Measurements from ENCODE around the gene MAMDC4. TPM values are rescaled to one million over a fixed set of nuclear protein-coding genes. Genes with fewer than 3 reads are reported as not detected.
"Not testable (repeated sequence)": the region's sequence is repeated elsewhere in the genome, so short reads cannot be mapped to it uniquely, and the experiment has no call there.

The MAMDC4 gene
- total RNA-seq, 2 donors from 2014 or later: 18.6 to 27.4 TPM

GRCh38 chr9:136857581-136858412 is 5.7 kb downstream of the MAMDC4 start:
- Mint-ChIP-seq H3K36me3 (ENCODE audit: low read depth) (peaks cover 22% of the 10 kb centered on the region), H3K4me1 (no peaks in the 10 kb centered on the region), H3K27ac (no peak overlapping the region), H3K27me3 (no peaks in the 10 kb centered on the region), H3K9me3 (no peaks in the 10 kb centered on the region), H3K4me3 (no peak overlapping the region)
- no peak for ATAC-seq (replicated peaks)

- H3K36me3 Mint-ChIP-seq (ENCODE audit: low read depth): peaks cover 28% of the 10 kb centered on the region
- H3K4me1 Mint-ChIP-seq: no peaks in the 10 kb centered on the region
- H3K27me3 Mint-ChIP-seq: no peaks in the 10 kb centered on the region
- H3K9me3 Mint-ChIP-seq: no peaks in the 10 kb centered on the region
- H3K4me3 Mint-ChIP-seq: no peak overlapping the region
- no peak for ATAC-seq (replicated peaks)
- no peak overlapping the region for H3K27ac Mint-ChIP-seq
Observed at GRCh38 chr9:136858452-136858843, 6.3 kb downstream of the MAMDC4 start.

- peaks cover 35% of the 10 kb centered on the region for H3K36me3 Mint-ChIP-seq (ENCODE audit: low read depth)
Observed at GRCh38 chr9:136858844-136859757, 7.0 kb downstream of the MAMDC4 start.

GRCh38 chr9:136860529-136860928 is 8.4 kb downstream of the MAMDC4 start:
- H3K9me3 Mint-ChIP-seq: no peaks in the 10 kb centered on the region
- no peak overlapping the region for H3K27ac Mint-ChIP-seq
- H3K27me3 Mint-ChIP-seq: no peaks in the 10 kb centered on the region

More at GRCh38 chr9:136858844-136859757, 7.0 kb downstream of the MAMDC4 start:
- Mint-ChIP-seq H3K4me3 (no peak overlapping the region), H3K4me1 (no peaks in the 10 kb centered on the region), H3K27ac (no peak overlapping the region), H3K9me3 (no peaks in the 10 kb centered on the region), H3K27me3 (no peaks in the 10 kb centered on the region)
- peak; percentile 8 for ATAC-seq (replicated peaks)

GRCh38 chr9:136860933-136861873 is 9.1 kb downstream of the MAMDC4 start:
- H3K9me3 Mint-ChIP-seq: no peaks in the 10 kb centered on the region
- no peaks in the 10 kb centered on the region for H3K27me3 Mint-ChIP-seq
- no peak overlapping the region for H3K27ac Mint-ChIP-seq
- peaks cover 47% of the 10 kb centered on the region for H3K36me3 Mint-ChIP-seq (ENCODE audit: low read depth)
- no peaks in the 10 kb centered on the region for H3K4me1 Mint-ChIP-seq
- H3K4me3 Mint-ChIP-seq: no peak overlapping the region
- no peak for ATAC-seq (replicated peaks)

More at GRCh38 chr9:136860529-136860928, 8.4 kb downstream of the MAMDC4 start:
- no peak for ATAC-seq (replicated peaks)
- no peaks in the 10 kb centered on the region for H3K4me1 Mint-ChIP-seq
- H3K36me3 Mint-ChIP-seq (ENCODE audit: low read depth): peaks cover 47% of the 10 kb centered on the region
- H3K4me3 Mint-ChIP-seq: no peak overlapping the region

GRCh38 chr9:136861874-136862457 is 9.8 kb downstream of the MAMDC4 start:
- Mint-ChIP-seq H3K36me3 (ENCODE audit: low read depth) (peaks cover 47% of the 10 kb centered on the region), H3K27me3 (no peaks in the 10 kb centered on the region), H3K4me1 (no peaks in the 10 kb centered on the region), H3K4me3 (no peak overlapping the region), H3K9me3 (no peaks in the 10 kb centered on the region), H3K27ac (peak overlapping the region; percentile 38)
- no peak for ATAC-seq (replicated peaks)

- no peak overlapping the region for H3K27ac Mint-ChIP-seq
Observed at GRCh38 chr9:136862849-136863622, 10.9 kb downstream of the MAMDC4 start.

GRCh38 chr9:136863623-136864273 is 11.6 kb downstream of the MAMDC4 start:
- no peaks in the 10 kb centered on the region for H3K4me1 Mint-ChIP-seq
- H3K36me3 Mint-ChIP-seq (ENCODE audit: low read depth): peaks cover 47% of the 10 kb centered on the region
- no peak overlapping the region for H3K4me3 Mint-ChIP-seq
- H3K9me3 Mint-ChIP-seq: no peaks in the 10 kb centered on the region
- no peak for ATAC-seq (replicated peaks)
- no peak overlapping the region for H3K27ac Mint-ChIP-seq
- H3K27me3 Mint-ChIP-seq: no peaks in the 10 kb centered on the region

More at GRCh38 chr9:136862849-136863622, 10.9 kb downstream of the MAMDC4 start:
- no peak for ATAC-seq (replicated peaks)
- H3K4me3 Mint-ChIP-seq: no peak overlapping the region
- no peaks in the 10 kb centered on the region for H3K27me3 Mint-ChIP-seq
- H3K36me3 Mint-ChIP-seq (ENCODE audit: low read depth): peaks cover 47% of the 10 kb centered on the region
- no peaks in the 10 kb centered on the region for H3K4me1 Mint-ChIP-seq
- H3K9me3 Mint-ChIP-seq: no peaks in the 10 kb centered on the region

GRCh38 chr9:136865041-136865767 is 13.1 kb downstream of the MAMDC4 start:
- Mint-ChIP-seq H3K4me1 (no peaks in the 10 kb centered on the region), H3K27ac (peak overlapping the region; percentile 86), H3K4me3 (peak overlapping the region; percentile 85), H3K36me3 (ENCODE audit: low read depth) (peaks cover 46% of the 10 kb centered on the region), H3K9me3 (no peaks in the 10 kb centered on the region), H3K27me3 (no peaks in the 10 kb centered on the region)
- ATAC-seq (replicated peaks): no peak

- Mint-ChIP-seq H3K4me1 (no peaks in the 10 kb centered on the region), H3K36me3 (ENCODE audit: low read depth) (peaks cover 41% of the 10 kb centered on the region), H3K9me3 (no peaks in the 10 kb centered on the region), H3K4me3 (peak overlapping the region; percentile 85), H3K27me3 (no peaks in the 10 kb centered on the region), H3K27ac (peak overlapping the region; percentile 86)
- peak; percentile 5 for ATAC-seq (replicated peaks)
Observed at GRCh38 chr9:136865768-136866103, 13.6 kb downstream of the MAMDC4 start.

- H3K27me3 Mint-ChIP-seq; ATAC-seq (replicated peaks); H3K27ac Mint-ChIP-seq; H3K9me3 Mint-ChIP-seq; H3K4me1 Mint-ChIP-seq: not testable (repeated sequence)
- H3K36me3 Mint-ChIP-seq (ENCODE audit: low read depth): peaks cover 33% of the 10 kb centered on the region
- H3K4me3 Mint-ChIP-seq: peak overlapping the region; percentile 85
Observed at GRCh38 chr9:136866898-136867421, 14.8 kb downstream of the MAMDC4 start.

GRCh38 chr9:136867480-136867879 is 15.3 kb downstream of the MAMDC4 start:
- peaks cover 28% of the 10 kb centered on the region for H3K36me3 Mint-ChIP-seq (ENCODE audit: low read depth)
- no peak overlapping the region for H3K27ac Mint-ChIP-seq
- no peaks in the 10 kb centered on the region for H3K27me3 Mint-ChIP-seq
- no peak for ATAC-seq (replicated peaks)
- H3K4me3 Mint-ChIP-seq: peak overlapping the region; percentile 85
- no peaks in the 10 kb centered on the region for H3K4me1 Mint-ChIP-seq
- H3K9me3 Mint-ChIP-seq: no peaks in the 10 kb centered on the region
